ENCODE measurements around the gene KLC4.
A peak's percentile ranks its signal among the peaks of the same experiment; 100 is the strongest.

The KLC4 gene

GRCh38 chr6:43059168-43060033 is at the start of gene KLC4, which contains the start of gene MRPL2:
KLC4 (plus strand) TSS chr6:43059631; CDS start chr6:43061336, 1,705 bp downstream.
MRPL2 (minus strand) TSS chr6:43059434; CDS start chr6:43059381, 53 bp downstream.
- TF ChIP-seq, protein P1, sequence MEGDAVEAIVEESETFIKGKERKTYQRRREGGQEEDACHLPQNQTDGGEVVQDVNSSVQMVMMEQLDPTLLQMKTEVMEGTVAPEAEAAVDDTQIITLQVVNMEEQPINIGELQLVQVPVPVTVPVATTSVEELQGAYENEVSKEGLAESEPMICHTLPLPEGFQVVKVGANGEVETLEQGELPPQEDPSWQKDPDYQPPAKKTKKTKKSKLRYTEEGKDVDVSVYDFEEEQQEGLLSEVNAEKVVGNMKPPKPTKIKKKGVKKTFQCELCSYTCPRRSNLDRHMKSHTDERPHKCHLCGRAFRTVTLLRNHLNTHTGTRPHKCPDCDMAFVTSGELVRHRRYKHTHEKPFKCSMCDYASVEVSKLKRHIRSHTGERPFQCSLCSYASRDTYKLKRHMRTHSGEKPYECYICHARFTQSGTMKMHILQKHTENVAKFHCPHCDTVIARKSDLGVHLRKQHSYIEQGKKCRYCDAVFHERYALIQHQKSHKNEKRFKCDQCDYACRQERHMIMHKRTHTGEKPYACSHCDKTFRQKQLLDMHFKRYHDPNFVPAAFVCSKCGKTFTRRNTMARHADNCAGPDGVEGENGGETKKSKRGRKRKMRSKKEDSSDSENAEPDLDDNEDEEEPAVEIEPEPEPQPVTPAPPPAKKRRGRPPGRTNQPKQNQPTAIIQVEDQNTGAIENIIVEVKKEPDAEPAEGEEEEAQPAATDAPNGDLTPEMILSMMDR (IDR thresholded peaks at IDR 0.05; ENCODE audit: low read depth, low read length): no peak
- peak within 1 kb of the TSS; percentile 82 for H3K4me3 ChIP-seq (ENCODE audit: low read depth, low read length)
- peak; percentile 99 for DNase-seq (ENCODE audit: low read depth, low spot score)
- in situ Hi-C loops (cut with HindIII; ENCODE audit: low sequenced_read_pairs): no loop called here

DNA sequence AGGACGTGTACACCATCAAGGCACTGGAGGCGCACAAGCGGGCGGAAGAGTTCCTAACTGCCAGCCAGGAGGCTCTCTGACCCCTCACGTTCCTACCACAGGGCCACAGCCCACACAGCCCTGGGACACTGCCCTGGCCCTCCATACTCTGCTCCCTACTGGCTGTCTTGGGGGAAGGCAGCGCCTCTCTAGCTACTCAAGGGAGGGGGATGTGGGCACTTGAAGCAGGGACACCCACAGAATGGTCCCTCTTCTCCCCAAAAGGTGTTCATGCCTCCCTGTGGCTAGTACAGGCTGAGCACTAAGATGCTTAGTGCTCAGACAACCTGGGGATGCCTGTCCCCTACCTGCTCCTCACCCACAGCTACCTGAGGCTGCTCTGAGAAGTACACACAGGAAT is 48.2 kb upstream of the KLC4 start:
- TF ChIP-seq, protein P1 (IDR thresholded peaks at IDR 0.05; ENCODE audit: low read depth, low read length): no peak
- no peak for DNase-seq (ENCODE audit: low read depth, low spot score)
- H3K4me3 ChIP-seq (ENCODE audit: low read depth, low read length): no peak overlapping the region
- in situ Hi-C loops (cut with HindIII; ENCODE audit: low sequenced_read_pairs): no loop called here

DNA sequence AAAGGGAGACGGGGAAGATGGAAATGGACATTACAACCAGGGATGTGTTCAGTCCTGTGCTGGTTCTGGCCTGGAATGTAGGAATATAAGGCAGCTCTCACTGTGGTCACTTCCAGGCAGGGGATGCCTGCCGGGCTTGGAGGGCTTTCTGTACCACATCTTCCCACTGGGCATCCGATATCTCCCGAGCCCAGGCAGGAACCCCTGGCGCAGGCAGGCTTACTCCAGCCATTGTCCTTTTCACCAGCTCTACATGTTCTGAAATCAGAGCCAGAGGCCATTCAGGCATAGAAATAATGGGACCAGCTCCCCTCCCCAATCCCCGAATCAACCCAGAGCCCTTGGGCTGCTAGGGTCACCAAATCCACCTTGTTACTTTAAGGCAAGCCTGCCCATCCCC is 47.1 kb upstream of the KLC4 start:
- in situ Hi-C loops (cut with HindIII; ENCODE audit: low sequenced_read_pairs): no loop called here
- H3K4me3 ChIP-seq (ENCODE audit: low read depth, low read length): no peak overlapping the region
- TF ChIP-seq, protein P1 (IDR thresholded peaks at IDR 0.05; ENCODE audit: low read depth, low read length): no peak

DNA sequence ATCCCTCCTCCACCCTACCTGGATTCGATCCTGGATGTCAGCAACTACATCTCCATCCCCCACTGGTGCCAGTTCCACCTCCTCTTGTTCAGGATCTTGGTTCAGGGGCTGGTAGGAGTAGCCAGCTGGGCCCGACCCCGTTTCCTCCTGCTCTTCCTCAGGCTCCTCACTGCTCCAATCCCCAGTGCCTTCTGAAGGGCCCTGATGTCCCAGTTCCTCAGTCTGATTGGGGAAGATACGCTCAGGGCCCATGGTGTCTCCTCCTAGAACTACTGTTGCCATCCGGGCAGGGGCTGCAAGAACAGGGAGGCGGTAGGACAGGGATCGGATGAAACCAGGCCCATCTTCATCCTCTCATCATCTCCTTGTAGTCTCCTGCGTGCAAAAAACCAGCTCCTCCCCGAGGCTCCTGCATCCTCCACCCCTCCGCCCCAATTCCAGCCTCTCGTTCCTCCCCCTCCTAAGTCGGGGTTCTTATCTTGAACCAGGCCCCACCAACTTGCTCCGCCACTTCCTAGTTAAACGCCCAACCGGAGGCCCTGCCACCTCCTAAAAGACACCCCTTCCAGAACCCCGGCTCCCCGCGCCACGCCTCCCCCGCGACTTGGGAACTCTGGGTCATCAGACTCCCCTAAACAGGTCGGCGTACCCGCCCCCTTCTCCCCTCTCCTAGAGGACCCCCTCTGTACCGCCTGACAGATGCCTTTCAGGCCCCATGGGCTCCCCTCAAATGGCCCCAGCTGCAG is 46.2 kb upstream of the KLC4 start:
- H3K4me3 ChIP-seq (ENCODE audit: low read depth, low read length): peak overlapping the region; percentile 96

More for the DNA sequence above, 47.1 kb upstream of the KLC4 start:
- DNase-seq (ENCODE audit: low read depth, low spot score): no peak

GRCh38 chr6:43013843-43014433 is 45.5 kb upstream of the KLC4 start, which contains the start of the genes KLHDC3 and MEA1:
KLHDC3 (plus strand) TSS chr6:43014249; CDS start chr6:43017193, 2,944 bp downstream.
MEA1 (minus strand) TSS chr6:43013946; CDS start chr6:43013813, 133 bp downstream.
- TF ChIP-seq, protein P1 (IDR thresholded peaks at IDR 0.05; ENCODE audit: low read depth, low read length): no peak
- H3K4me3 ChIP-seq (ENCODE audit: low read depth, low read length): peak within 1 kb of the TSS; percentile 96
- in situ Hi-C loops (cut with HindIII; ENCODE audit: low sequenced_read_pairs): no loop called here
- DNase-seq (ENCODE audit: low read depth, low spot score): peak; percentile 100

More for the DNA sequence above, 46.2 kb upstream of the KLC4 start:
- in situ Hi-C loops (cut with HindIII; ENCODE audit: low sequenced_read_pairs): no loop called here
- TF ChIP-seq, protein P1 (IDR thresholded peaks at IDR 0.05; ENCODE audit: low read depth, low read length): no peak
- no peak for DNase-seq (ENCODE audit: low read depth, low spot score)

DNA sequence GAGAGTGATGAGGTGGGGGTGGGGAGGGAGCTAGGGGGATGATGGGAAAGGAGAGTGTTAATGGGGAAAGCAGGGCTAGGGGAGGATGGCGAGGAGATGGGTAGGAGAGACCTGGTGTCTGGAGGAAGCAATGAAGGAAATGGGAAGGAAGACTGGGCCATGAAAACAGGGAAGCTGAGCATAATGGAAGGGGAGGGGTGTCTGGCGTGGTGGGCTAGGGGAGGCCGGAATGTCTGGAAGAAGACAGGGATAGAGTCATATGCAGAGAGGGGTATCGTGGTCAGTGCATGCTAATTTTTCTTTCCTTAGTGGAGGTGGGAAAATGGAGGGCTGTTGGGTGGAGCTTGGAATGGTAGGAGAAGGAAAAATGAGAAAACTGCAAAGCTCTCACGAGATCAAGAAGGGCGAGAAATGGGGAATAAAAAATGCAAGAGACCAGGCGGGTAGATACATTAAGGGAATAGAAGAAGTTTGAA is 45.0 kb upstream of the KLC4 start:
- in situ Hi-C loops (cut with HindIII; ENCODE audit: low sequenced_read_pairs): no loop called here
- TF ChIP-seq, protein P1 (IDR thresholded peaks at IDR 0.05; ENCODE audit: low read depth, low read length): no peak
- DNase-seq (ENCODE audit: low read depth, low spot score): peak; percentile 37

More for the DNA sequence above, 45.0 kb upstream of the KLC4 start:
- H3K4me3 ChIP-seq (ENCODE audit: low read depth, low read length): peak overlapping the region; percentile 96
